Activated T-helper 2 cell treated with anti-CD3 and anti-CD28 coated beads, Interferon-gamma antibody, Interleukin-2, Interleukin-4, amounts not matched to agents 10 μg/mL and 5 μg/mL and 100 μg/mL, durations not matched to agents 14 hours and 24 hours and 36 hours (primary cell): Measurements from ENCODE around the gene B4GALT5. TPM values are rescaled to one million over a fixed set of nuclear protein-coding genes. Genes with fewer than 3 reads are reported as not detected.
A peak's percentile ranks its signal among the peaks of the same experiment; 100 is the strongest.

Experiments
- DNase-seq: peaks from one replicate; pipeline ENCODE4 v3.0.0; 2021; ENCODE audit warnings: low spot score
- H3K27ac Mint-ChIP-seq: one replicate; pipeline ENCODE4 v1.8.0; 2021; ENCODE audit warnings: mixed read lengths
- H3K27me3 Mint-ChIP-seq: one replicate; pipeline ENCODE4 v1.8.0; 2021; ENCODE audit warnings: low read depth, mixed read lengths
- H3K36me3 Mint-ChIP-seq: one replicate; pipeline ENCODE4 v1.8.0; 2021; ENCODE audit warnings: low read depth, mixed read lengths
- H3K4me1 Mint-ChIP-seq: one replicate; pipeline ENCODE4 v1.8.0; 2021; ENCODE audit warnings: low read depth, mixed read lengths
- H3K4me3 Mint-ChIP-seq: one replicate; pipeline ENCODE4 v1.8.0; 2021; ENCODE audit warnings: low read depth, mild to moderate bottlenecking, moderate library complexity, mixed read lengths
- H3K9me3 Mint-ChIP-seq: one replicate; pipeline ENCODE4 v1.8.0; 2021; ENCODE audit warnings: mixed read lengths
- intact Hi-C: fragments of 100-400 bp; cut with micrococcal nuclease; formaldehyde crosslinking; loops from one replicate; pipeline ENCODE4 v1.15.1; 2023
- total RNA-seq: library from RNA; stranded (reverse); gene quantifications from 2 replicates; pipeline ENCODE4 v1.2.3, GENCODE V29; 2022

Gene B4GALT5
- total RNA-seq, 1 donor from 2014 or later, result 39.4 TPM

- H3K9me3 Mint-ChIP-seq, result no peaks in the 10 kb centered on the region
- peaks cover 10% of the 10 kb centered on the region for H3K36me3 Mint-ChIP-seq
- DNase-seq, result no peak
- intact Hi-C loops, result no loop called here
- H3K27ac Mint-ChIP-seq, result no peak overlapping the region
- H3K27me3 Mint-ChIP-seq, result no peaks in the 10 kb centered on the region
- H3K4me1 Mint-ChIP-seq, result peaks cover 50% of the 10 kb centered on the region
- no peak overlapping the region for H3K4me3 Mint-ChIP-seq
Observed at GRCh38 chr20:49694450-49695071, 19.1 kb downstream of the B4GALT5 start.

DNA sequence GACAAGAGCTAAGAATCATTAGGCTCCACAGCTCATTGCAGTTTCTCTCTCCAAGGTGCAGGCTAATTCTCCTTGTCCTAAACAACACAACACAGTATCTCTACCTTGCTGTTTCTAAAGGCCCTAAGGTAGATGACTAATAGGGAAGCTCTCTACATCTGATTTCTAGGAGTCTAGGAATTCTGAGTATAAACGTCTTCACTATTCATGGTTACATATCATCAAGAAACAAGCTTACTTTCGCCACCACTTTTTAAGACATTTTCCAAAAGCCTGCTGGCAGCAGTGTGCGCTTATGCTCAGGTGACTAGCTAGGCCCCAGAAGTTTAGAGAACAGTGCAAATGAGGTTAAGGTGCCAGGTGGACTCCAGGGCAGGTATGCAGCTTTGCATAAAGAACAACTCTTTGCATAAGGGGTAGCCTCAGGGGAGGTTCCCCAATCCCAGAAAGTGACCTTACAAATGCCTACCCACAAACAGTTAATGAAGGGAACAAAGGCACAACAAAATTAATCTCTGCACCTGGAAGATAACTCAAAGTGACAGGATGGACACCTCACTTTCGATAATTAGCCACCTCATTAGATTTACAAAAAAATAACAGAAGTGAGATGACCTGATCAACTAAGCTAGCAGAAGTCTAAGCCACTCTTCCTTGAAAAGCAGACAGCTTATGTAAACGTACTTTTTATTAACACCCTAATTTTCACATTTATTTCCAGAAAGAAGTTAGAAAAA lies 20.1 kb downstream of the B4GALT5 start:
- no peak for DNase-seq
- Mint-ChIP-seq H3K27ac (no peak overlapping the region), H3K4me3 (no peak overlapping the region), H3K36me3 (peaks cover 6% of the 10 kb centered on the region), H3K9me3 (no peaks in the 10 kb centered on the region), H3K27me3 (no peaks in the 10 kb centered on the region), H3K4me1 (peaks cover 44% of the 10 kb centered on the region)
- intact Hi-C loops, result no loop called here

GRCh38 chr20:49692941-49693340 lies 20.7 kb downstream of the B4GALT5 start:
- H3K9me3 Mint-ChIP-seq, result no peaks in the 10 kb centered on the region
- H3K27me3 Mint-ChIP-seq, result no peaks in the 10 kb centered on the region
- DNase-seq, result no peak
- intact Hi-C loops, result no loop called here
- no peak overlapping the region for H3K27ac Mint-ChIP-seq
- H3K36me3 Mint-ChIP-seq, result peaks cover 4% of the 10 kb centered on the region
- peaks cover 45% of the 10 kb centered on the region for H3K4me1 Mint-ChIP-seq
- H3K4me3 Mint-ChIP-seq, result no peak overlapping the region

DNA sequence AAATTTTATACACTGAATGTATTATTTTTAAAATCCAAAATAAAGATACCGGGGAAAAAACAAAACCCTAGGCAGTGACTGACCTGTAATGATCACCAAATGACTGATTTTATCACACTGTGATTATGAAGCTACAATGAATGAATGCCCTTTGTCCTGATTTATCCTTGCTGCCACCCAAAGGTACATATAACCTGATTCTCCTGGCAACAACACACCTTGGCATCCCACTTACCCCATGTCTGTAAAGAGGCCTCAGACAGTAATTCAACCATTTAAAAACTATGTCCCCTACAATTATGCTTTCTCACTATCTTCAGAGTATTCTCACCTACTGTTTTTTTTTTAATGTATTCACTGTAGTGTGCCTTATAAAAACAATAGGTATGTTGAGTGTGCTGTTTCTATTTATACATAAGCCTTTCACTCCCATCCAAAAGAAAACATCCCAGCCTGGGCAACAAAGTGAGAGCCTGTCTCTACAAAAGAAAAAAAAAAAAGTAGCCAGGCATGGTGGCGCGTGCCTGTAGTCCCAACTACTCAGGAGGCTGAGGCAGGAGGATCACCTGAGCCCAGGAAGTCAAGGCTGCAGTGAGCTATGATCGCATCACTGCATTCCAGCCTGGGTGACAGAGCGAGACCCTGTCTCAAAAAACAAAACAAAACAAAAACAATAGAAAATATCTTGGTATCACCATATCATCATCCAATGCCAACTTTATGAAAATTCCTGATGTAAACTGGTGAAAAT lies 21.7 kb downstream of the B4GALT5 start:
- peaks cover 9% of the 10 kb centered on the region for H3K36me3 Mint-ChIP-seq
- DNase-seq, result no peak
- H3K27me3 Mint-ChIP-seq, result no peaks in the 10 kb centered on the region
- H3K27ac Mint-ChIP-seq, result no peak overlapping the region
- no peaks in the 10 kb centered on the region for H3K9me3 Mint-ChIP-seq
- intact Hi-C loops, result no loop called here
- H3K4me1 Mint-ChIP-seq, result peaks cover 47% of the 10 kb centered on the region
- H3K4me3 Mint-ChIP-seq, result no peak overlapping the region

GRCh38 chr20:49690899-49691620 lies 22.6 kb downstream of the B4GALT5 start:
- Mint-ChIP-seq H3K27me3 (no peaks in the 10 kb centered on the region), H3K4me1 (peaks cover 48% of the 10 kb centered on the region), H3K27ac (no peak overlapping the region), H3K36me3 (peaks cover 8% of the 10 kb centered on the region), H3K9me3 (no peaks in the 10 kb centered on the region), H3K4me3 (no peak overlapping the region)
- DNase-seq, result no peak
- intact Hi-C loops, result no loop called here

DNA sequence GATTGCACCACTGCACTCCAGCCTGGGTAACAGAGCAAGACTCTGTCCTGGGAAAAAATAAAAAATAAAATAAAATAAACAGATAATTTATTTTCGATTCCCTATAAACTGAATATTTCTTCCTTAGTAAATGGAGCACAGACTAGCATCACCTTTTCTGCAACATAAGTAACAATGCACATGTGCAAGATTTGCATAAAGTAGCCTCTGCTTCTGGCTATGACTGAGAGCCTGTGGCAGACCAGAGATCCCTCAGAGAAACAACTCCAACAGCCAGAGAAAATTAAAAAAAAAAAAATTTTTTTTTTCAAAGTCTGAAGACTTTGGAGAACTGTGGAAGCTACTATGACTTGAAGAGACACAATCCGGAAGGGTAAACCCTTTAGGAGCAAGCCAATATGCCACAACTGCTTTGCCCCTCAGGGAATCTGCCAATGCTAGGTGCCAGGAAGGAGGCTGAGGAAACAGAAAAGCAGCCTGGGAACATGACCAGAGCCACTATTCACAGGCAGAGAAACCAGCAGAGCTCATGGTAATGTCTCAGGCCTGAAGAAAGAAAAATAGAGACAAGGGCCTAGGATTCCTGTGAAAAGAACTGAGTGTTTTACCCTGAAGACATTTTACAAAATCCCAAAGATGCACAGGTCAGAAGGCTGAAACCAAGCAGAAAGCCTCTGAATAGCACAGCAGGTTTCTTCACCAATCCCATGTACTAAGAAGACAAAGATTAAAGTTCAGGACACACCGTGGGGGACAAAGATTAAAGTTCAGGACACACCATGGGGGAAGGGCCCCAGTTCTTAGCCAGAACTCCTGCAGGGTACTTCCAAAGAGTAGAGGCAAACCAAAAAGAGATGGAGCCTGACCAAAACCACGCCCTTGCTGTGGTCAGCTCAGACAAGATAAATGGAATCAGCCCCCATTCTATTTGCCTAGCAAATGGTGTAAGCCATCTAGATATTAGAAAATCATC lies 25.8 kb downstream of the B4GALT5 start:
- intact Hi-C loops, result no loop called here
- H3K4me1 Mint-ChIP-seq, result peaks cover 39% of the 10 kb centered on the region
- H3K4me3 Mint-ChIP-seq, result no peak overlapping the region
- no peaks in the 10 kb centered on the region for H3K9me3 Mint-ChIP-seq
- no peak for DNase-seq
- no peak overlapping the region for H3K27ac Mint-ChIP-seq
- H3K27me3 Mint-ChIP-seq, result no peaks in the 10 kb centered on the region
- peaks cover 10% of the 10 kb centered on the region for H3K36me3 Mint-ChIP-seq

GRCh38 chr20:49685809-49686208 lies 27.9 kb downstream of the B4GALT5 start:
- H3K9me3 Mint-ChIP-seq, result no peaks in the 10 kb centered on the region

GRCh38 chr20:49685161-49685601 lies 28.5 kb downstream of the B4GALT5 start:
- intact Hi-C loops, result no loop called here
- DNase-seq, result no peak
- peaks cover 38% of the 10 kb centered on the region for H3K4me1 Mint-ChIP-seq
- H3K4me3 Mint-ChIP-seq, result no peak overlapping the region
- peaks cover 25% of the 10 kb centered on the region for H3K36me3 Mint-ChIP-seq
- H3K27me3 Mint-ChIP-seq, result no peaks in the 10 kb centered on the region
- no peaks in the 10 kb centered on the region for H3K9me3 Mint-ChIP-seq
- peak overlapping the region; percentile 12 for H3K27ac Mint-ChIP-seq

More at GRCh38 chr20:49685809-49686208, 27.9 kb downstream of the B4GALT5 start:
- Mint-ChIP-seq H3K4me1 (peaks cover 40% of the 10 kb centered on the region), H3K27ac (no peak overlapping the region), H3K27me3 (no peaks in the 10 kb centered on the region), H3K4me3 (no peak overlapping the region), H3K36me3 (peaks cover 23% of the 10 kb centered on the region)
- no peak for DNase-seq
- intact Hi-C loops, result no loop called here

DNA sequence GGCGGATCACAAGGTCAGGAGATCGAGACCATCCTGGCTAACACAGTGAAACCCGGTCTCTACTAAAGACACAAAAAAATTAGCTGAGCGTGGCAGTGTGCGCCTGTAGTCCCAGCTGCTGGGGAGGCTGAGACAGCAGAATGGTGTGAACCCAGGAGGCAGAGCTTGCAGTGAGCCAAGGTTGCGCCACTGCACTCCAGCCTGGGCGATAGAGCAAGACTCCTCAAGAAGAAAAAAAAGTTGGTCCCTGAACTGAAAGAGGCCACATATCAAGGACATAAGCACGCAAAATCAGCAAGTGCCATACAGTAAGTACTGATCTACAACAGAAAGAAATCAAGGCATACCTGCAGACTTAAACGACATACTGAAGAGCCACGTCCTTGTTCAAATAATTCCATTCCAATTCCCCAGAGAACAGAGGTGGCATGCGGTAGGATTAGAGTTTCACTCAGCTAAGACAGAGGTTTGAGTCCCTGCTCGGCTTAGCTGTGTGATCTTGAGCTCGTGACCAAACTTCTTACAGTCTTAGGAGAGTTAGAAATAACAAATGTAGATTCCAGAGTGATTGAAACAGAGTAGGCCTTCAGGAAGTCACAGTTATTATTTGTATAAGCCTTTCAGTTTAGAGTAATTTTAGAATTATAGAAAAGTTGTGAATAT lies 29.2 kb downstream of the B4GALT5 start:
- no peaks in the 10 kb centered on the region for H3K9me3 Mint-ChIP-seq
- intact Hi-C loops, result no loop called here
- no peak overlapping the region for H3K27ac Mint-ChIP-seq
- H3K4me3 Mint-ChIP-seq, result no peak overlapping the region
- no peaks in the 10 kb centered on the region for H3K27me3 Mint-ChIP-seq
- no peak for DNase-seq
- H3K36me3 Mint-ChIP-seq, result peaks cover 27% of the 10 kb centered on the region
- peaks cover 42% of the 10 kb centered on the region for H3K4me1 Mint-ChIP-seq

DNA sequence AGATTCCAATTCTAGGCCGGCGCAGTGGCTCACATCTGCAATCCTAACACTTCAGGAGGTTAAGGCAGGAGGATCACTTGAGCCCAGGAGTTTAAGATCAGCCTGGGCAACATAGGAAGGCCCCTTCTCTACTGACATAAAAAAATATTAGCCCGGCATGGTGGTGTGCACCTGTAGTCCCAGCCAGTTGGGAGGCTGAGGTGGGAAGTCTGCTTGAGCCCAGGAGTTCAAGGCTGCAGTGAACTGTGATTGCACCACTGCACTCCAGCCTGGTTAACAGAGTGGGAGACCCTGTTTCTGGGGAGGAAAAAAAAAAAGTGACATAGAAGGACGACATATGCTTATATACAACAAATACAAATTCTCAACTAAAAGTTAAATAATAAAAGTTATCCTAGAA lies 30.9 kb downstream of the B4GALT5 start:
- H3K36me3 Mint-ChIP-seq, result peaks cover 27% of the 10 kb centered on the region
- H3K27me3 Mint-ChIP-seq, result no peaks in the 10 kb centered on the region
- intact Hi-C loops, result no loop called here
- peaks cover 48% of the 10 kb centered on the region for H3K4me1 Mint-ChIP-seq
- no peak overlapping the region for H3K4me3 Mint-ChIP-seq
- no peak overlapping the region for H3K27ac Mint-ChIP-seq
- no peak for DNase-seq
- no peaks in the 10 kb centered on the region for H3K9me3 Mint-ChIP-seq

- Mint-ChIP-seq H3K27me3 (no peaks in the 10 kb centered on the region), H3K4me3 (no peak overlapping the region), H3K4me1 (peaks cover 49% of the 10 kb centered on the region), H3K9me3 (no peaks in the 10 kb centered on the region), H3K27ac (no peak overlapping the region), H3K36me3 (peaks cover 24% of the 10 kb centered on the region)
- DNase-seq, result no peak
- intact Hi-C loops, result no loop called here
Observed at GRCh38 chr20:49682278-49682677, 31.4 kb downstream of the B4GALT5 start.
